ENCODE measurements around the gene CYP26A1. TPM values are rescaled to one million over a fixed set of nuclear protein-coding genes. Genes with fewer than 3 reads are reported as not detected.

Gene CYP26A1, protein sequence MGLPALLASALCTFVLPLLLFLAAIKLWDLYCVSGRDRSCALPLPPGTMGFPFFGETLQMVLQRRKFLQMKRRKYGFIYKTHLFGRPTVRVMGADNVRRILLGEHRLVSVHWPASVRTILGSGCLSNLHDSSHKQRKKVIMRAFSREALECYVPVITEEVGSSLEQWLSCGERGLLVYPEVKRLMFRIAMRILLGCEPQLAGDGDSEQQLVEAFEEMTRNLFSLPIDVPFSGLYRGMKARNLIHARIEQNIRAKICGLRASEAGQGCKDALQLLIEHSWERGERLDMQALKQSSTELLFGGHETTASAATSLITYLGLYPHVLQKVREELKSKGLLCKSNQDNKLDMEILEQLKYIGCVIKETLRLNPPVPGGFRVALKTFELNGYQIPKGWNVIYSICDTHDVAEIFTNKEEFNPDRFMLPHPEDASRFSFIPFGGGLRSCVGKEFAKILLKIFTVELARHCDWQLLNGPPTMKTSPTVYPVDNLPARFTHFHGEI
- total RNA-seq (2022) (not detected in 2 replicates), Bru-seq, nascent RNA (not detected), BruChase-seq, experiment 1, labeled RNA remaining after a 6-hour chase (percentile 16 among the genes with signal in this experiment), BruChase-seq, experiment 2, labeled RNA remaining after a 2-hour chase (not detected)
- long read RNA-seq: 0 reads

DNA sequence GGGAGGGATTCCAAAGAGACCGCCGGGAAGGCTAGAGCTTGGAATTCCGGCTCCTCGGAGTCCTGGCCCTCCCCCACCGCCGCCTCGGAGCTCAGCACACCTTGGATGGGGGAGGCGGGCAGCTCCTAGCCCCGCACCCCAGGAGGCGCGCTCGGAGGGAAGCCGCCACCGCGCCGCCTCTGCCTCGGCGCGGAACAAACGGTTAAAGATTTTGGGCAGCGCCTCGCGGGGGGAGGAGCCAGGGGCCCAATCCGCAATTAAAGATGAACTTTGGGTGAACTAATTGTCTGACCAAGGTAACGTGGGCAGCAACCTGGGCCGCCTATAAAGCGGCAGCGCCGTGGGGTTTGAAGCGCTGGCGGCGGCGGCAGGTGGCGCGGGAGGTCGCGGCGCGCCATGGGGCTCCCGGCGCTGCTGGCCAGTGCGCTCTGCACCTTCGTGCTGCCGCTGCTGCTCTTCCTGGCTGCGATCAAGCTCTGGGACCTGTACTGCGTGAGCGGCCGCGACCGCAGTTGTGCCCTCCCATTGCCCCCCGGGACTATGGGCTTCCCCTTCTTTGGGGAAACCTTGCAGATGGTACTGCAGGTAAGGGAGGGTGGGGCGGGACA lies at the start of gene CYP26A1:
Gene CYP26A1 (plus strand): TSS at position 355 of the 608 bp plus-strand sequence. CDS start 42 bp downstream, at position 397.
- Mint-ChIP-seq H3K36me3 (ENCODE audit: insufficient read depth, unreplicated experiment) (no peaks in the 10 kb centered on the region), H3K9me3 (ENCODE audit: unreplicated experiment) (no peaks in the 10 kb centered on the region), H3K4me3 (ENCODE audit: unreplicated experiment) (peak within 1 kb of the TSS; percentile 43), H3K4me1 (ENCODE audit: insufficient read depth, unreplicated experiment) (no peaks in the 10 kb centered on the region), H3K27ac (ENCODE audit: low read depth, unreplicated experiment) (no peak within 1 kb of the TSS), H3K27me3 (ENCODE audit: insufficient read depth, unreplicated experiment) (peaks cover 61% of the 10 kb centered on the region)
- POLR2A ChIA-PET: interaction anchor here (0.5 kb wide), 1 partner anchor 422 kb away, joined by 4 read pairs; no protein-coding TSS in a partner anchor
- CTCF ChIA-PET: interaction anchor here (0.6 to 1.1 kb wide), 3 partner anchors 120 to 438 kb away, joined by 3 to 5 read pairs (median 4); no protein-coding TSS in a partner anchor
- TF ChIP-seq, protein P1, sequence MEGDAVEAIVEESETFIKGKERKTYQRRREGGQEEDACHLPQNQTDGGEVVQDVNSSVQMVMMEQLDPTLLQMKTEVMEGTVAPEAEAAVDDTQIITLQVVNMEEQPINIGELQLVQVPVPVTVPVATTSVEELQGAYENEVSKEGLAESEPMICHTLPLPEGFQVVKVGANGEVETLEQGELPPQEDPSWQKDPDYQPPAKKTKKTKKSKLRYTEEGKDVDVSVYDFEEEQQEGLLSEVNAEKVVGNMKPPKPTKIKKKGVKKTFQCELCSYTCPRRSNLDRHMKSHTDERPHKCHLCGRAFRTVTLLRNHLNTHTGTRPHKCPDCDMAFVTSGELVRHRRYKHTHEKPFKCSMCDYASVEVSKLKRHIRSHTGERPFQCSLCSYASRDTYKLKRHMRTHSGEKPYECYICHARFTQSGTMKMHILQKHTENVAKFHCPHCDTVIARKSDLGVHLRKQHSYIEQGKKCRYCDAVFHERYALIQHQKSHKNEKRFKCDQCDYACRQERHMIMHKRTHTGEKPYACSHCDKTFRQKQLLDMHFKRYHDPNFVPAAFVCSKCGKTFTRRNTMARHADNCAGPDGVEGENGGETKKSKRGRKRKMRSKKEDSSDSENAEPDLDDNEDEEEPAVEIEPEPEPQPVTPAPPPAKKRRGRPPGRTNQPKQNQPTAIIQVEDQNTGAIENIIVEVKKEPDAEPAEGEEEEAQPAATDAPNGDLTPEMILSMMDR (IDR thresholded peaks at IDR 0.05; ENCODE audit: unreplicated experiment): no peak
- intact Hi-C loops (cut with micrococcal nuclease): loop anchor here (2.0 kb wide), 1 partner anchor 67 kb away; no protein-coding TSS in a partner anchor
- no peak for DNase-seq (ENCODE audit: unreplicated experiment)
- BruUV-seq (replicated peaks): no TSS peak

DNA sequence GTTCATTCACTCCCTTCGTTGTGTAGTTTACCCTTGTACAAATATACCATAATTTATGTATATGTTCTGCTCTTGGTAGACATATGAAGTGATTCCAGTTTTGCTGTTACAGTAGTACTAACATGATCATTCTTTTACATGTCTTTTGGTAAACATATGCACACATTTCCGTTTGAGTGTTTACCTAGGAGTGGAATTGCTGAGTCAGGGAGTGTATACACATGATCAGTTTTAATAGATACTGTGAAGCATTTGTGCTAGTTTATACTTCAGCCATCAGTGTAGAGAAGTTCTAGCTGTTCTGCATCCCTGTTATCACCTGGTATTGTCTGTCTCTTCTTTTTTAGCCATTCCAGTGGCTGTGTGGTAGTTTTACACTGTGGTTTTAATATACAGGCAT lies 47.6 kb upstream of the CYP26A1 start:
- CTCF ChIA-PET: no interaction called here
- BruUV-seq (replicated peaks): no TSS peak
- no peaks in the 10 kb centered on the region for H3K9me3 Mint-ChIP-seq (ENCODE audit: unreplicated experiment)
- intact Hi-C loops (cut with micrococcal nuclease): no loop called here
- TF ChIP-seq, protein P1 (IDR thresholded peaks at IDR 0.05; ENCODE audit: unreplicated experiment): no peak
- H3K4me1 Mint-ChIP-seq (ENCODE audit: insufficient read depth, unreplicated experiment): peaks cover 14% of the 10 kb centered on the region
- no peaks in the 10 kb centered on the region for H3K27me3 Mint-ChIP-seq (ENCODE audit: insufficient read depth, unreplicated experiment)
- DNase-seq (ENCODE audit: unreplicated experiment): no peak
- H3K27ac Mint-ChIP-seq (ENCODE audit: low read depth, unreplicated experiment): no peak overlapping the region
- no peaks in the 10 kb centered on the region for H3K36me3 Mint-ChIP-seq (ENCODE audit: insufficient read depth, unreplicated experiment)
- POLR2A ChIA-PET: no interaction called here
- no peak overlapping the region for H3K4me3 Mint-ChIP-seq (ENCODE audit: unreplicated experiment)

DNA sequence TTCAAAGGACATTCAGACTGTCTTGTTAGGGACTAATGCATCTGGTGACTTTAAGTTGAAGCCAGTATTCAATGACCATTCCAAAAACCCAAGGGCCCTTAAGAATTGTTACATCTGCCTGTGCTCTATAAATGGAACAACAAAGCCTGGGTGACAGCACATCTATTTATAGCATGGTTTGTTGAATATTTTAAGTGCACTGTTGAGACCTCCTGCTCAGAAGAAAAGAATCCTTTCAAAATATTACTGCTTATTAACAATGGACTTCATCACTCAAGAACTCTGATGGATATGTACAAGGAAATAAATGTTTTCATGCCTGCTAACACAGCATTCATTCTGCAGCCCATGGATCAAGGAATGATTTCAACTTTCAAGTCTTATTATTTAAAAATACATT lies 46.2 kb upstream of the CYP26A1 start:
- no TSS peak for BruUV-seq (replicated peaks)
- H3K9me3 Mint-ChIP-seq (ENCODE audit: unreplicated experiment): no peaks in the 10 kb centered on the region

More for the DNA sequence above, 46.2 kb upstream of the CYP26A1 start:
- H3K4me1 Mint-ChIP-seq (ENCODE audit: insufficient read depth, unreplicated experiment): peaks cover 14% of the 10 kb centered on the region
- intact Hi-C loops (cut with micrococcal nuclease): no loop called here
- H3K27ac Mint-ChIP-seq (ENCODE audit: low read depth, unreplicated experiment): no peak overlapping the region
- ChIA-PET POLR2A (no interaction called here), CTCF (no interaction called here)
- no peaks in the 10 kb centered on the region for H3K27me3 Mint-ChIP-seq (ENCODE audit: insufficient read depth, unreplicated experiment)
- no peak overlapping the region for H3K4me3 Mint-ChIP-seq (ENCODE audit: unreplicated experiment)
- H3K36me3 Mint-ChIP-seq (ENCODE audit: insufficient read depth, unreplicated experiment): no peaks in the 10 kb centered on the region
- TF ChIP-seq, protein P1 (IDR thresholded peaks at IDR 0.05; ENCODE audit: unreplicated experiment): no peak
- no peak for DNase-seq (ENCODE audit: unreplicated experiment)
